ENCODE results near the gene PRDM11.

GRCh38 chr11:45108070-45109064 lies 38.1 kb upstream of the PRDM11 start:
- TF ChIP-seq EZH2 (IDR thresholded peaks at IDR 0.05; ENCODE audit: insufficient read depth, poor library complexity, severe bottlenecking) = no peak
- TF ChIP-seq EZH2phosphoT487 (IDR thresholded peaks at IDR 0.05; ENCODE audit: insufficient read depth, low read depth) = no peak
